EH (cell line): ENCODE data around the gene NPAS2.
A peak's percentile ranks its signal among the peaks of the same experiment; 100 is the strongest.

Experiments used
- DNase-seq: peaks from one replicate; pipeline ENCODE4 v3.0.0-alpha.2; 2015; ENCODE audit warnings: low read depth

NPAS2 gene

GRCh38 chr2:100906679-100907078 is 86.7 kb downstream of the NPAS2 start:
- DNase-seq: no peak

DNA sequence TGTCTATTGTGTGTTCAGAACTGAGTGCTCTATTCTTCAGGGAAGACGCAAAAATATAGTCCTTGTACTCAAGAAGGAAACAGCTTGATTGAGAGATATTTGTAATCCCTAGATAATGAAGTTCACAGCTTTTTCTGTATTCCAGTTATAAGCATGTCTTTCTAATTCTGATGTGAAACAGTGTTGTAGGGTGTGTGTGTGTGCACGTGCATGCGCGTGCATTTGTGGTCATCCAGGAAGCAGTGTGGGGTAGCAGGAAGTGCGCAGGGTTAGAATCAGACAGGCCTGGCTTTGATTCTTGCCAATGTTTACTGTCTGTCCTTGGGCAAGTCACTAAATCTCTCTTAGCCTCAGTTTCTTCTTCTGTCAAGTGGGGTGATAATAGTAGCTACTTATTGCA is 87.9 kb downstream of the NPAS2 start:
- no peak for DNase-seq

DNA sequence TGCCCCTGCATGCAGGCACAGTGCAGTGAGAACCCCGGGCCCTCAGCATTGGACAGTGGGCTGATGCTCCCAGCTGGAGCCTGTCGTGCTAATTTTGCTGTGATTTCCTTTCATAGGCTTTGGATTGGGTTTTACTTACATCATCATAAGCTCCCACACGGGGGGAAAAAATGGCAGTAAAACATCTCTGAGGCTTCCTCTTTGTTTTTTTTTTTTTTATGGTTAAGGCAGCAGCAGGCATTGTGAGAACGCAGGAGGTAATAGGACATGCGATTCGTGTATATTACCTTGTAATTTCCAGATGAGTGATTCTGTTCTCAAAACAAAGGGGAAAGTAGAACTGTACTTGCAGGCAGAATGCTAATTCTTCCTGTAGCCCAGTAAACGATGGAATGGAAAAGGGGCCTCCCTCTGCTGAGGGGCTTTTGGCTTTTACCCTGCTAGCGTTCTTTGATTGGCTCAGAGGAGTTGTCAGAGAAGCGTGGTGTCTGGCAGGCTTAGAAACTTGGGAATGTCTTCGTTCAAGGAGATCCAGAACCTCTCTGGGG is 89.7 kb downstream of the NPAS2 start:
- no peak for DNase-seq

GRCh38 chr2:100910111-100910510 is 90.2 kb downstream of the NPAS2 start:
- no peak for DNase-seq

DNA sequence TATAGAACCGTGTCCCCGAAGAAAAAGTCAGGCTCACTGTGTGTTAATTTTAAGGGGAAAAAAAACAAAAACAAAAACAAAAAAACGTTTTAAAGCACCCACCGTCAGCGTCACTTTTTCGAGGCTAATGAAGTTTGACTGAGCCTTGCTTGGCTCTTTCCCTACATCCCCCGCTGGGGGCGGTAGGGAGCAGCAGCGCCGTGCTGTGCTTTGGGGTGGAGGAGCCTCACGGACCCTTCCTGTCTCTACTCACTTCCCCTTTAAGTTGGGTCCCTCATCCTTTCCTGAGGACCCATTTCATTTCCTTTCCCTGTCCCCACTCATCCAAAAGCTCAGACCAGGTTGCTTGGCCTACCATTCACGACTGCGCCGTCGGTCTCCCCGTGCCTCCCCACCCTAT is 99.4 kb downstream of the NPAS2 start:
- DNase-seq: no peak

- DNase-seq: peak; percentile 74
Measured at GRCh38 chr2:100921685-100922161, 101.8 kb downstream of the NPAS2 start.

GRCh38 chr2:100923461-100924060 is 103.6 kb downstream of the NPAS2 start:
- no peak for DNase-seq

DNA sequence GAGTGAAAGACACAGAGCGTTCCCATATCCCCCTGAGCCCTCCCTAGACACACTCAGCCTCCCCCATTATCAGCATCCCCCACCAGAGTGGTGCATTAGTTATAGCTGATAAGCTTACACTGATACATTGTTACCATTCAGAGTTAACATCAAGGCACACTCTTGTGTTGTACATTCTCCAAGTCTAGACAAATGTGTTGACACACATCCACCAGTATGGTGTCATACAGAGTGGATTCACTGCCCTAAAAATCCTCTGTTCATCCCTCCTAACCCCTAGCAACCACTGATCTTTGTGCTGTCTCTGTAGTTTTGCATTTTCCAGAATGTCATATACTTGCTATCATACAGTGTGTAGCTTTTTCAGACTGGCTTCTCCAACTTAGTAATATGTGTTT is 104.2 kb downstream of the NPAS2 start:
- no peak for DNase-seq

DNA sequence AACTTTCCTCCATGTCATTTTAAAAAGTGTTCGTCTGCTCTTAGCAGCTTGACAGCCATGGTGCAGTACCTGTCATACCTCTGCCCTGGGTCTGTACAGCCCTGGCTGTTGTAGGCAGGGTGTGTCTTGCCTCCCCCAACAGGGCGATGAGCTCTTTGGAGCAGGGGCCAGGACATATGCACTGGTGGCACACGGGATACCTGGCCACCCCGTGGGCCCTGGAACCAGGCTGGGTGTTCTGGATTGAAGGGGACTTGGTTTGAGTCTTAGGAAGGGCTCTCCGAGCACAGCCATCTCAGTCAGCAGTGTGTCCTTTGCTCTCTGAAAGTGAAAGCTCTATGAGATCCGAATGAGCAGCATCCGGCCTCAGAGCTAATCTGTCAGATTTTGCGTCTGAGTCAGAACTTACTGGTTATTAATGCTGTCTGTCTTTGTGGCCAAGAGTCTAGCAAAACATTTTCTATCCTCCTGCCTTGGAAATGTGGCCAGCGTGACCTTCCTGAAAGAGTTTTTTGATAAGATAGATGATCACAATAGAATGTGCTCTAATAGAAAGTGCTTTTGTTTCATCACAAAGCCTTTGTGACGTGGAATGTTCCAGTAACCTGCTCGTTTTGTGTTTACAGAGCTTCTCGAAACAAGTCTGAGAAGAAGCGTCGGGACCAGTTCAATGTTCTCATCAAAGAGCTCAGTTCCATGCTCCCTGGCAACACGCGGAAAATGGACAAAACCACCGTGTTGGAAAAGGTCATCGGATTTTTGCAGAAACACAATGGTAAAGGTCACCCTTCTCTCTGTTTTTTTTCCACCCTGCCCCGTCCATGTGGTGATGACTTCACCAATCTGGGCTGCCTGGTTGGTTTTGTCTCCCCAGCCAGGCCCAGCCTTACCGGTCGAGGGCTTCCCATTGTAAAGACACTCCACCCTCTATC is 104.8 kb downstream of the NPAS2 start:
- peak; percentile 71 for DNase-seq

DNA sequence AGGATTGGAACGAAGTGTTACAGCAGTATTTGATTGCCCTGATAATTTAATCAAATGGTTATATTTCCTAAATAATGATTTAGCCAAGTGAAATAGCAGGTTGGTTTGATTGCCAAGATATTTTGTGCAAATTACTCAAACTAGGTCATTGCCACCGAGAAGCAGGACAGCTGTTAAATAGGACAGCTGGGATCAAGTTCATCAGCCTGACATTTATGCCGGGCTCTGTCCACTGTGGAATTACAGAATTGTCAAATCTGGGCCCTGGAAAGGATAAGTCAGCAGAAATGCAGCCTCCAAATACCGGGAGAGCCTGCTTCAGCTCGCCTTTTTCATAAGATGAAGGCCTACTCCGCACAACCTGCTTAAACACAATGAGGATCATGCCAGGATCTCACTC is 108.3 kb downstream of the NPAS2 start:
- DNase-seq: no peak

DNA sequence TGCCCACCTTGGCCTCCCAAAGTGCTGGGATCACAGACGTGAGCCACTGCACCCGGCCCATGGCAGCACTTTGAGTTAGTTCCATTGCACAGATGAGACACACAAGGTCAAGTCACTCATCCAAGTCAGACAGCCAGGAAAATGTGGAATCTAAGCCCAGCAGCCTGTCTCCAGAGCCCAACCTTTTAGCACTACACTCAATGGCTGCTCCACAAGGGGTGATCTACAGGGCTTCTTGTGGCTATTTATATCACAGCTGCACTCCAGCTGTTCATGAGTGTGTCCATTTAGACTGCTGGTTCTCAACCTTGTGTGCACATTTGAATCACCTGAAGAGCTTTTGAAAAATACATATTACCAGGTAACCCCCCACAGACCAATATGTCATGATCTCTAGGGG is 109.2 kb downstream of the NPAS2 start:
- DNase-seq: no peak

GRCh38 chr2:100934504-100935371 is 114.8 kb downstream of the NPAS2 start:
- no peak for DNase-seq

- DNase-seq: peak; percentile 92
Measured at GRCh38 chr2:100935372-100935752, 115.4 kb downstream of the NPAS2 start.

- DNase-seq: no peak
Measured at GRCh38 chr2:100936070-100936741, 116.3 kb downstream of the NPAS2 start.

GRCh38 chr2:100936972-100937542 is 117.1 kb downstream of the NPAS2 start:
- no peak for DNase-seq

DNA sequence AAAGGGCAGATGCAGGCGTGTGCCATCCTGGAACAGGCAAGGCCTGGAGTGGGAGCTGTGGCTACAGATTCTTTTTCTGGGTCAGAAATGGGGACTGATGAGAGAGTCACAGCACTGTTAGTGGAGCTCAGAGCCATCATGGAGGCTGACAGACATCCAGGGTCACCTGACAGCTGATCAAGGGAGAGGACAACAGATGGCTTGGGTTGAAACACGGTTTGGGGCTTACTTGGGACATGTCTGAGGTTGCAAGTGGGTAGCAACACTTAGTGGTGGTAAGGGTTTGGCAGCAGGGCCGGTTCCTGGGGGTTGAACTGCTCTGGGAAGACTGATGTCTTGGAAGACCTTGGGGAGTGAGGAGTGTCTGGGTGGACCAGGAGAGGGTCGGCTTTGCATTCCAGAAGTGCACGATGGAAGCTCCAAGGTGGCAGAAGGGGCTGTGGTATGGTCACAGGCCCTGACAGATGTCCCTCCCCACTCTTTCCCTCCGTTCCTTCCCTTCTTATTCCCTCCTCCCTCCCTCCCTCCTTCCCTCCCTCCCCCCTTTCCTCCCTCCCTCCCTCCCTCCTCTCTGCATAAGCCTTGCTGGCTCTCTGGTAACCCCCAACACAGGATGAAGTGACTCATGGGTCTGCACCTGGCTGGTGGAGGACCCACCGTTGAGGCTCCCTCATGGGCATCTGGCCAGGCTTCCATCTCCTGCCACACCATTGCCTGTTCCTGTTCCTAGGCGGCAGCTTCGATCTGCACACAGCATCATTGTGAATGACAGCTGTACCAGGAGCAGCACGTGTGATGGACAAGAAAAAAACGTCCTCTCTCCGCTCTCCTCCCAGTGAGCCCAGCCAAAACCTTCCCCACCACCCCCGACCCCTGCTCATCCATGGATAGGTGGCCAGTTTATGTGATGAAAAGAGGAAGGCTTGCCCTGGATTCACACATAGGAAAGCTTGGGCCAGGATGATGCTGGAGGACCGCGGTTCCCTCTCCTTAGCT is 118.4 kb downstream of the NPAS2 start:
- DNase-seq: no peak

- no peak for DNase-seq
Measured at GRCh38 chr2:100939445-100939844, 119.5 kb downstream of the NPAS2 start.

GRCh38 chr2:100940240-100940639 is 120.3 kb downstream of the NPAS2 start:
- peak; percentile 47 for DNase-seq

GRCh38 chr2:100940766-100941645 is 121.1 kb downstream of the NPAS2 start:
- DNase-seq: no peak
